Ishikawa (cell line): ENCODE measurements around the gene MAPK12.

ENCODE experiments used
- CREB1 ChIP-seq: IDR thresholded peaks from 2 replicates; pipeline ENCODE4 v1.6.1; 2012; ENCODE audit warnings: low read depth
- EGR1 ChIP-seq: IDR thresholded peaks from 2 replicates; pipeline ENCODE4 v1.6.1; 2012
- EP300 ChIP-seq: IDR thresholded peaks from 2 replicates; pipeline ENCODE4 v1.6.1; 2012; ENCODE audit warnings: borderline replicate concordance
- FOXM1 ChIP-seq: IDR thresholded peaks from 2 replicates; pipeline ENCODE4 v1.6.1; 2012; ENCODE audit warnings: low read depth, borderline replicate concordance
- MAX ChIP-seq: IDR thresholded peaks from 2 replicates; pipeline ENCODE4 v1.6.1; 2012
- NFIC ChIP-seq: IDR thresholded peaks from 2 replicates; pipeline ENCODE4 v1.6.1; 2012
- RAD21 ChIP-seq: IDR thresholded peaks from 2 replicates; pipeline ENCODE4 v1.6.1; 2012; ENCODE audit warnings: low read depth
- REST ChIP-seq: IDR thresholded peaks from 2 replicates; pipeline ENCODE4 v1.6.1; 2012; ENCODE audit warnings: low read depth, mild to moderate bottlenecking
- TAF1 ChIP-seq: IDR thresholded peaks from 2 replicates; pipeline ENCODE4 v1.6.1; 2012; ENCODE audit warnings: low read depth, mild to moderate bottlenecking
- TCF12 ChIP-seq: IDR thresholded peaks from 2 replicates; pipeline ENCODE4 v1.6.1; 2012; ENCODE audit warnings: low read depth
- TEAD4 ChIP-seq: IDR thresholded peaks from 2 replicates; pipeline ENCODE4 v1.6.1; 2012
- YY1 ChIP-seq: IDR thresholded peaks from 2 replicates; pipeline ENCODE4 v1.6.1; 2012; ENCODE audit warnings: low read depth

GRCh38 chr22:50268655-50269113 lies 7.2 kb upstream of the MAPK12 start:
- no peak for TF ChIP-seq RAD21
- no peak for TF ChIP-seq TEAD4
- TF ChIP-seq EP300: no peak; the same call in 1 of the 2 replicates
- TF ChIP-seq TAF1: no peak; the same call in 1 of the 2 replicates
- peak; percentile 87 for TF ChIP-seq MAX
- TF ChIP-seq REST: no peak
- TF ChIP-seq CREB1: no peak
- no peak; the same call in none of the 2 replicates for TF ChIP-seq TCF12
- TF ChIP-seq FOXM1: no peak
- no peak for TF ChIP-seq YY1
- TF ChIP-seq EGR1: no peak
- peak; percentile 89 for TF ChIP-seq NFIC
